Mucosa of gallbladder (tissue), 1 donor: Measurements from ENCODE around the gene STIM1. TPM values are rescaled to one million over a fixed set of nuclear protein-coding genes. Genes with fewer than 3 reads are reported as not detected.
"Not testable (repeated sequence)": the region's sequence is repeated elsewhere in the genome, so short reads cannot be mapped to it uniquely, and the experiment has no call there.

Experiments used
- DNase-seq: peaks from one replicate; pipeline ENCODE4 v3.0.0-alpha.2; 2020; ENCODE audit warnings: low spot score
- total RNA-seq: library from RNA; stranded (reverse); gene quantifications from one replicate; pipeline ENCODE4 v1.2.1, GENCODE V29; 2021
- donor health status: DM: no; HTN: no; CAD: no.

Gene STIM1
- total RNA-seq, 1 donor from 2014 or later, result 123 TPM

DNA sequence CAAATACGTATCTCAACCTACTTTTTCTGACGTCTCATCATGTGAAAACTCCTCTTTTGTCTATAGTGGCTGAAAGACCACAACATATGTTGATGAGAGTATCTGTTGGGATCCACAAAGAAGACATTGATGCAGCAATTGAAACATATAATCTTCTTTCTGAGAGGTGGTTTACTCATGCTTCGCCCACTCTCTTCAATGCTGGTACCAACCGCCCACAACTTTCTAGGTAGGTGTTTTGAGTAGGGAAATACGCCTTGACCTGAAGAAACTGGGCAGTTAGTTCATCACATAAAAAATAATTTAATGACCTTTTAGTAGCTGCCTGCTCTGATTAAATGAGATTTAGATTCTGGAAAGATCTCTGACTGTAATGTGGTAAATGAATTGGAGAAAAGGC lies 256.4 kb downstream of the STIM1 start:
- no peak for DNase-seq

DNA sequence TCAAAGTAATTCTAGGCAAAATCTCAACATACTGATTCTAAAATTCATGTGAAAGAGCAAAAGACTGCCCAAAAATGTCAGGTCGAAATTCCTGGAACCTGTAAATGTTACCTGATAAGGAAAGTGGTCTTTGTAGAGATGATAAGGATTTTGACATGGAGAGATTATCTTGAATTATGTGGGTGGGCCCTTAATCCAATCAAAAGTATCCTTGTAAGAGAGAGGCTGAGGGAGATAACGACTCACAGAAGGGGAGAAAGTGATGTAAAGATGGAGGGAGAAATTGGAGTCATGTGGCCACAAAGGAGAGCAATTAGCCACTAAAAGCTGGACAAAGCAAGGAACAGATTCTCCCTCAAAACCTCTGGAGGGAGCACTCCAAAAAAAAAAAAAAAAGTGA lies 259.7 kb downstream of the STIM1 start:
- no peak for DNase-seq

DNA sequence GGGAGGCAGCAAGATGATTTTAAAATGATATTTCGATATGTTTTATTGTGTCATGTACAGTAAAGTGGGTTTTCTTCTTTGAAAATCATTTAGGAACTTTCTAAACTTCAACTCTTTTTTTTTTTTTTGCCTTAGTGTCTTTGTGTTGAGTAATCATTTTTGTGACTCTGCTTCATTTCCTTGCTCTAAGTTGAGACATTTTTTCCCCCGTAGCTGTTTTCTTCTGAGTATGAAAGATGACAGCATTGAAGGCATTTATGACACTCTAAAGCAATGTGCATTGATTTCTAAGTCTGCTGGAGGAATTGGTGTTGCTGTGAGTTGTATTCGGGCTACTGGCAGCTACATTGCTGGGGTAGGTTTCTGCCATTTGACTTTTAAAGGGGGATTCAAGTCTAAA lies 262.6 kb downstream of the STIM1 start:
- no peak for DNase-seq

DNA sequence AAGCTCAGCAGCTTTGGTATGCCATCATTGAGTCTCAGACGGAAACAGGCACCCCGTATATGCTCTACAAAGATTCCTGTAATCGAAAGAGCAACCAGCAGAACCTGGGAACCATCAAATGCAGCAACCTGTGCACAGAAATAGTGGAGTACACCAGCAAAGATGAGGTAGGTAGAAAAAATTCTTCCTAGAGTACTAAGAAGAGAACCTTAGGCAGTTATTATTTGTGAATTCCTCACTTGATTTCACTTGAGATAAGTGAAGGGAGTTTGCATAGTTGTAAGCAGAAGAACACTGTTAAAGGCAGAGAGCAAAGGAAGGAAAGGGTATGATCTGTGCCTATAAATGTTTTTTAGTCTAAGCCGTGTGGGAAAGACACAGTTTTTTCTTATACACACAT lies 267.8 kb downstream of the STIM1 start:
- no peak for DNase-seq

DNA sequence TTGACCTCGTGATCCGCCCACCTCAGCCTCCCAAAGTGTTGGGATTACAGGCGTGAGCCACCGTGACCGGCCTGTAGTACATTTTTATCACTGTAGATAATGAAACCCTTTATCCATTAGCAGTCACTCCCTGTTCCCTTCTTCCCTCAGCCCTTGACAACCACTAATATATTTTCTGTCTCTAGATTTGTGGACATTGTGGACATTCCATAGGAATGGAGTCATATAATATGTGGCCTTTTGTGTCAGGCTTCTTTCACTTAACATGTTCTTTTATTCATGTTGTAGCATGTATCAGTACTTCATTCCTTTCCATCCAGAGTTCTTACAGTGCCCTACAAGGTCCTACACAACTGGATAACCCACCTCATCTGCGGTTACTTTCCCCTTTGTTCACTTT lies 269.7 kb downstream of the STIM1 start:
- DNase-seq, result no peak

DNA sequence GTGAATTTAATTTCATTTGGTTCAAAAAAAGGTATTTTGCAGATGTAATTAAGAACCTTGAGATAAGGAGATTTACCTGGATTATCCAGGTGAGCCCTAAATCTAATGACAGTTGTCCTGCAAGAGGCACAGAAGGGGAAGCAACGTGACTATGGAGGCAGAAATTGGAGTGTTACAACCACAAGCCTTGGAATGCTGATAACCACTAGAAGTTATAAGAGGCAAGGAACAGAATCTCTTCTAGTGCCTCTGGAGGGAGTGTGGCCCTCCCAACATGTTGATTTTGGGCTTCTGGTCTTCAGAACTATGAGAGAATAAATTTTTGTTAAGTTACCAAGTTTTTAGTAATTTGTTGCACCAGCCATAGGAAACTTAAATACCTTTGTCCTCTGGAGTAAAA lies 271.9 kb downstream of the STIM1 start:
- no peak for DNase-seq

DNA sequence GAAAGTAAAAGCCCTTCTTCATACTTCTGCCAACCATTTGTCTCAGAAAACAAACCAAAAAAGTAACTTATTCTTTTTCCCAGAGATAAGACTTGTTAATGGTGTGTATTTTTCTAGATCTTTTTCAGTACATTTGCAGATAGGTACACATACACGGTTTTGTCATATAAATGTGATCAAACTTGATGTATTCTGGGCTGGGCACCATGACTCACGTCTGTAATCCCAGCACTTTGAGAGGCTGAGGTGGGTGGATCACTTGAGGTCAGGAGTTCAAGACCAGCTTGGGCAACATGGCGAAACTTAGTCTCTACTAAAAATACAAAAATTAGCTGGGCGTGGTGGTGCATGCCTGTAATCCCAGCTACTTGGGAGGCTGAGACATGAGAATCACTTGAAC lies 274.8 kb downstream of the STIM1 start:
- DNase-seq, result not testable (repeated sequence)

DNA sequence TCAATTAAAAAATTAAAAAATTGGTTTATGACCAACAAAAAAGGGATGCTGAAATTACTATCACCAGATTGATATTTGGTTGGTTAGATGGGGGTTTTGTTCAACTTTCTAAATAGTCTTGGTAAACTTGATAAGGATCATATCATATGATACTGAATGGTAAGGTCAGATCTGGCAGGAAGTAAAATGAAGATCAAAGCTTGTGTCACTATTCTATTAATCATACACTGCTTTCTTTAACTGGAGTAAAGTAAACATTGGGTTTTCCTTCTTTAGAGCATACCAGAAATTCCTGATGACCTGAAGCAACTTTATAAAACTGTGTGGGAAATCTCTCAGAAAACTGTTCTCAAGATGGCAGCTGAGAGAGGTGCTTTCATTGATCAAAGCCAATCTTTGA lies 279.3 kb downstream of the STIM1 start:
- no peak for DNase-seq

DNA sequence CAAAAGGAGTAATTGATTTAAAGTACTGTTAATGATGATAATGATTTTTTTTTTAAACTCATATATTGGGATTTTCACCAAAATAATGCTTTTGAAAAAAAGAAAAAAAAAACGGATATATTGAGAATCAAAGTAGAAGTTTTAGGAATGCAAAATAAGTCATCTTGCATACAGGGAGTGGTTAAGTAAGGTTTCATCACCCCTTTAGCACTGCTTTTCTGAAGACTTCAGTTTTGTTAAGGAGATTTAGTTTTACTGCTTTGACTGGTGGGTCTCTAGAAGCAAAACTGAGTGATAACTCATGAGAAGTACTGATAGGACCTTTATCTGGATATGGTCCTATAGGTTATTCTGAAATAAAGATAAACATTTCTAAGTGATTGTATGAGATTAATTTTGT lies 283.0 kb downstream of the STIM1 start:
- no peak for DNase-seq

DNA sequence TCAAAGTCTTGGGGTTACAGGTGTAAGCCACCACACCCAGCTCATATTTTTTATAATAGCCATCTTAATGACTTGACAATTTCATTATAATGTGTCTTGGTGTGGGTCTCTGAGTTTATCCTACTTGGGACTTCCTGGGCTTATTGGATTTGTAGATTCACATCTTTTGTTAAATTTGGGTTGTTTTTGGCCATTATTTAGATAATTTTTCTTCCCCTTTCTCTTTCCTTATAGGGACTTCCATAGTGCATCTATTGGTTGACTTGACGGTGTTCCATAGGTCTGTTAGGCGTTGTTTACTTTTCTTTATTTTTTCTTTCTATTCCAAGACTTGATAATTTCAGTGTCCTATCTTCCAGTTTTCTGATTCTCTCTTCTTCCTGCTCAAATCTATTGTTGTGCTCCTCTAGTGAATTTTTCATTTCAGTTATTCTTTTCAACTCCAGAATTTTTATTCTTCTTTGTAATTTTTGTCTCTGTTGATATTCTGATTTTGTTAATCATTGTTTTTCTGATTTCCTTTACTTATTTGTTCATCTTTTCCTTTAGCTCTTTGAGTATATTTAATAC lies 284.7 kb downstream of the STIM1 start:
- no peak for DNase-seq

Other genes starting within 250 kb of the STIM1 start
- gene ART5, start 213.7 kb upstream of the STIM1 start, total RNA-seq, result 0.17 TPM
- gene ART1, start 210.5 kb upstream of the STIM1 start, total RNA-seq, result not detected
- gene CHRNA10, start 184.3 kb upstream of the STIM1 start, total RNA-seq, result 1.8 TPM
- gene NUP98, start 58.1 kb upstream of the STIM1 start, total RNA-seq, result 60.1 TPM
- 22.6 TPM for gene PGAP2, start 47.1 kb upstream of the STIM1 start, total RNA-seq
- 57.2 TPM for gene RHOG, start 14.7 kb upstream of the STIM1 start, total RNA-seq
- 34.6 TPM for gene RRM1, start 239.1 kb downstream of the STIM1 start, total RNA-seq